IMR-90 (cell line): ENCODE results near the gene RBM5. TPM values are rescaled to one million over a fixed set of nuclear protein-coding genes. Genes with fewer than 3 reads are reported as not detected.

Experiments
- ATAC-seq: fragments of 200-7000 bp; cut with Tn5 transposase; 2 replicates; pipeline ENCODE4 v1.9.1; 2020; ENCODE audit warnings: low read depth, mild to moderate bottlenecking, moderate library complexity
- BruUV-seq: library from RNA; stranded (reverse); fragments of 400-500 nt; replicated peaks from 2 replicates; lab custom pipeline; 2021; lab: Mats Ljungman, UMichigan
- CTCF ChIA-PET: fragments of 300-600 bp; formaldehyde crosslinking; extraction: SDS; loops from one replicate; lab custom pipeline; 2021; ENCODE audit warnings: antibody characterized with exemption; lab: Yijun Ruan, JAX
- POLR2A ChIA-PET: fragments of 300-600 bp; sonication (Branson Sonifier 250); formaldehyde crosslinking; loops from one replicate; lab custom pipeline; 2022; ENCODE audit warnings: antibody characterized with exemption; ENCODE audit not compliant: unreplicated experiment; lab: Charles Lee
- DNase-seq: peaks from one replicate; pipeline ENCODE4 v3.0.0; 2013
- H2AFZ ChIP-seq: replicated peaks from 2 replicates; pipeline ENCODE3; 2013; ENCODE audit warnings: low read length, mild to moderate bottlenecking; ENCODE audit not compliant: poor library complexity
- H2AK5ac ChIP-seq: 2 replicates; pipeline ENCODE4 v1.6.1; 2013; ENCODE audit warnings: low read depth, low read length, inconsistent platforms
- H2AK9ac ChIP-seq: replicated peaks from 2 replicates; pipeline ENCODE3; 2013; ENCODE audit warnings: mild to moderate bottlenecking, low read depth, low read length, moderate library complexity; ENCODE audit not compliant: poor library complexity
- H2BK120ac ChIP-seq: 2 replicates; pipeline ENCODE4 v1.6.1; 2013; ENCODE audit warnings: low read depth, low read length, inconsistent platforms
- H2BK15ac ChIP-seq: 3 replicates; pipeline ENCODE4 v1.6.1; 2013; ENCODE audit warnings: low read depth, low read length, inconsistent platforms
- H2BK20ac ChIP-seq: 2 replicates; pipeline ENCODE4 v1.6.1; 2013; ENCODE audit warnings: low read depth, mild to moderate bottlenecking, inconsistent platforms, low read length, moderate library complexity
- H2BK5ac ChIP-seq: 2 replicates; pipeline ENCODE4 v1.6.1; 2013; ENCODE audit warnings: mild to moderate bottlenecking, low read depth, low read length, inconsistent platforms; ENCODE audit not compliant: poor library complexity, severe bottlenecking
- H3K14ac ChIP-seq: replicated peaks from 2 replicates; pipeline ENCODE4 v1.6.1; 2013; ENCODE audit warnings: low read depth, low read length, inconsistent platforms
- H3K18ac ChIP-seq: 2 replicates; pipeline ENCODE4 v1.6.1; 2013; ENCODE audit warnings: low read depth, low read length, control low read depth
- H3K23ac ChIP-seq: 2 replicates; pipeline ENCODE4 v1.6.1; 2013; ENCODE audit warnings: low read depth, low read length, inconsistent platforms
- H3K27ac ChIP-seq: 2 replicates; pipeline ENCODE4 v1.5.1; 2013; ENCODE audit warnings: mild to moderate bottlenecking, control low read depth, low read length; ENCODE audit not compliant: insufficient read depth
- H3K27me3 ChIP-seq: 2 replicates; pipeline ENCODE4 v1.6.1; 2013; ENCODE audit warnings: low read length; ENCODE audit not compliant: control insufficient read depth, insufficient read depth
- H3K36me3 ChIP-seq: 2 replicates; pipeline ENCODE4 v1.6.1; 2013; ENCODE audit warnings: low read length, mixed read lengths; ENCODE audit not compliant: control insufficient read depth, insufficient read depth
- H3K4ac ChIP-seq: 2 replicates; pipeline ENCODE4 v1.6.1; 2013; ENCODE audit warnings: low read depth, low read length, inconsistent platforms
- H3K4me1 ChIP-seq: 2 replicates; pipeline ENCODE4 v1.6.1; 2013; ENCODE audit warnings: low read length, mixed read lengths; ENCODE audit not compliant: control insufficient read depth, insufficient read depth
- H3K4me2 ChIP-seq: 2 replicates; pipeline ENCODE4 v1.6.1; 2013; ENCODE audit warnings: low read depth, mild to moderate bottlenecking, control low read depth, low read length, moderate library complexity
- H3K4me3 ChIP-seq: 2 replicates; pipeline ENCODE4 v1.5.1; 2013; ENCODE audit warnings: low read depth, mild to moderate bottlenecking, control low read depth, low read length, moderate library complexity; ENCODE audit not compliant: insufficient read depth
- H3K56ac ChIP-seq: 2 replicates; pipeline ENCODE4 v1.6.1; 2013; ENCODE audit warnings: low read length, inconsistent platforms; ENCODE audit not compliant: insufficient read depth; ENCODE audit errors: extremely low read depth
- H3K79me1 ChIP-seq, 2 experiments: 2 replicates each; pipeline ENCODE4 v1.6.1; 2013; ENCODE audit warnings: low read length in 2 of 2, inconsistent platforms in 1 of 2, low read depth in 1 of 2
- H3K9ac ChIP-seq: 2 replicates; pipeline ENCODE4 v1.6.1; 2013; ENCODE audit warnings: low read depth, low read length, control low read depth
- H3K9me1 ChIP-seq: 2 replicates; pipeline ENCODE4 v1.6.1; 2013; ENCODE audit warnings: low read length, inconsistent platforms; ENCODE audit not compliant: insufficient read depth
- H3K9me3 ChIP-seq: 2 replicates; pipeline ENCODE4 v1.6.1; 2013; ENCODE audit warnings: low read length; ENCODE audit not compliant: control insufficient read depth, insufficient read depth
- H4K20me1 ChIP-seq: 2 replicates; pipeline ENCODE4 v1.6.1; 2013; ENCODE audit warnings: low read length, inconsistent platforms; ENCODE audit not compliant: insufficient read depth
- H4K5ac ChIP-seq: 2 replicates; pipeline ENCODE4 v1.6.1; 2013; ENCODE audit warnings: mild to moderate bottlenecking, low read depth, low read length, control low read depth
- H4K8ac ChIP-seq, 2 experiments: 2 replicates each; pipeline ENCODE4 v1.6.1; 2013; ENCODE audit warnings: low read depth in 2 of 2, low read length in 2 of 2, control low read depth in 1 of 2, inconsistent platforms in 1 of 2
- H4K91ac ChIP-seq: 2 replicates; pipeline ENCODE4 v1.6.1; 2013; ENCODE audit warnings: low read depth, low read length, inconsistent platforms; ENCODE audit not compliant: insufficient read depth
- CEBPB ChIP-seq: IDR thresholded peaks from 2 replicates; pipeline ENCODE4 v1.6.1; 2012; ENCODE audit warnings: low read depth, low read length, improper control_type of control experiment
- CHD1 ChIP-seq: IDR thresholded peaks from 2 replicates; pipeline ENCODE4 v1.6.1; 2012; ENCODE audit warnings: low read depth, low read length, improper control_type of control experiment
- FOS ChIP-seq: fragments of 150-350 bp; IDR thresholded peaks from 2 replicates; pipeline ENCODE4 v1.6.1; 2016; ENCODE audit warnings: low read depth, low read length
- MAFK ChIP-seq: IDR thresholded peaks from 2 replicates; pipeline ENCODE4 v1.6.1; 2012; ENCODE audit warnings: low read depth, low read length, improper control_type of control experiment
- NFE2L2 ChIP-seq: fragments of 150-350 bp; IDR thresholded peaks from 2 replicates; pipeline ENCODE4 v1.6.1; 2016; ENCODE audit warnings: low read depth, mild to moderate bottlenecking, low read length
- WGBS, 2 experiments: methylation state at CpG; one replicate each; pipeline versions ENCODE4 v1.1.5 to v1.1.7; 2013; ENCODE audit warnings: missing lambda C conversion rate in 2 of 2; ENCODE audit not compliant: insufficient read length in 1 of 2; ENCODE audit errors: extremely low coverage in 2 of 2; 5-methylcytosine and 5-hydroxymethylcytosine counted together
- dilution Hi-C: fragments of 300-500 bp; cut with HindIII; formaldehyde crosslinking; loops from one replicate; pipeline ENCODE4 v1.14.3; 2018; ENCODE audit warnings: low sequenced_read_pairs; ENCODE audit not compliant: unreplicated experiment
- in situ Hi-C: fragments of 300-500 bp; cut with MboI; formaldehyde crosslinking; loops from 3 replicates; pipeline ENCODE4 v1.14.3; 2019; ENCODE audit warnings: low sequenced_read_pairs, inconsistent platforms, mixed read lengths
- intact Hi-C: fragments of 100-400 bp; cut with micrococcal nuclease; formaldehyde crosslinking; loops from 2 replicates; pipeline ENCODE4 v1.10.0; 2022
- polyA plus RNA-seq, 3 experiments: library from polyadenylated mRNA; depleted of rRNA; stranded (reverse); fragments of >200 nt; gene quantifications; 2 replicates each; pipeline ENCODE4 v1.2.3, GENCODE V29; 2012; ENCODE audit warnings: low replicate concordance in 1 of 3
- total RNA-seq: library from RNA; depleted of rRNA; stranded (reverse); fragments of >200 nt; gene quantifications from 2 replicates; pipeline ENCODE4 v1.2.3, GENCODE V29; 2012
- TF ChIP-seq, protein P1 (sequence below): fragments of 150-350 bp; IDR thresholded peaks from 2 replicates; pipeline ENCODE4 v1.6.1; 2017; ENCODE audit warnings: mild to moderate bottlenecking, antibody characterized with exemption, low read length, low read depth

The RBM5 gene
- total and polyA plus RNA-seq, 2 of the 4 experiments (the other 2 are of a cell fraction): 121 to 155 TPM

DNA sequence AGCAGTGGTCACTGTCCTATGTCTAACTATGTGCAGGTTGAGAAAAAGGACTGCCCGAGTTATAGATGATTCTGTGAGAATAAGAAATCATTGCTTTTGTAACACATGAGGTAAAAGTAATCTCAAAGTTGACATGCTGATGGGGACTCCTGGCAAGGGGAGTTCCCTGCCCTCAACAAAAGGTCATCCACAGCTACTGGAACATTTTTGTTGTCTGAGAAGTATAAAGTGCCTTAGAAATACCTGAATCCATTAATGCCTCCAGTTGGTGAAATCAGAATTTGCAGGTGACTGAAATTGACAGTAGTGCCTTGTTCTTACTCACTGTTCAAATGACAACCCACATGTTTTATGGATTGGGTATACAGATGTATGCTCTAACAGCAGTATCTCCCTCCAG is 43.7 kb upstream of the RBM5 start:
- H3K23ac ChIP-seq: no peak overlapping the region
- no peak overlapping the region for H4K5ac ChIP-seq
- no peak overlapping the region for H3K4me2 ChIP-seq
- H4K91ac ChIP-seq: no peak overlapping the region
- H3K4ac ChIP-seq: no peak overlapping the region
- WGBS, 2 experiments: no CpG with 5 or more reads among the region's 1 CpG
- H2AK5ac ChIP-seq: no peak overlapping the region
- dilution Hi-C loops (no loop called here), in situ Hi-C loops (no loop called here), intact Hi-C loops (no loop called here)
- H3K36me3 ChIP-seq: peaks cover 19% of the 10 kb centered on the region
- H2AFZ ChIP-seq: no peak overlapping the region
- no peak overlapping the region for H3K14ac ChIP-seq
- no peak overlapping the region for H2BK20ac ChIP-seq
- ATAC-seq (no peak), DNase-seq (no peak)
- H3K18ac ChIP-seq: no peak overlapping the region
- H2BK120ac ChIP-seq: no peak overlapping the region
- H3K9me1 ChIP-seq: peaks cover 3% of the 10 kb centered on the region; the same call in 1 of the 2 replicates
- H3K79me1 ChIP-seq: peaks cover 17 to 49% of the 10 kb centered on the region in 2 experiments; a peak in 3 of 4 replicates
- H3K9ac ChIP-seq: no peak overlapping the region
- H2BK5ac ChIP-seq: no peak overlapping the region
- BruUV-seq: no TSS peak
- no peak overlapping the region for H4K8ac ChIP-seq
- H3K56ac ChIP-seq: no peak overlapping the region
- H3K27me3 ChIP-seq: no peaks in the 10 kb centered on the region
- ChIA-PET CTCF (no interaction called here), POLR2A (interaction anchor here (0.5 kb wide), 1 partner anchor 133 kb away, joined by 4 read pairs; no protein-coding TSS in a partner anchor)
- no peak overlapping the region for H3K4me3 ChIP-seq
- no peaks in the 10 kb centered on the region for H3K9me3 ChIP-seq
- TF ChIP-seq NFE2L2 (no peak), CEBPB (no peak), FOS (no peak), CHD1 (no peak), MAFK (no peak)
- TF ChIP-seq, protein P1, sequence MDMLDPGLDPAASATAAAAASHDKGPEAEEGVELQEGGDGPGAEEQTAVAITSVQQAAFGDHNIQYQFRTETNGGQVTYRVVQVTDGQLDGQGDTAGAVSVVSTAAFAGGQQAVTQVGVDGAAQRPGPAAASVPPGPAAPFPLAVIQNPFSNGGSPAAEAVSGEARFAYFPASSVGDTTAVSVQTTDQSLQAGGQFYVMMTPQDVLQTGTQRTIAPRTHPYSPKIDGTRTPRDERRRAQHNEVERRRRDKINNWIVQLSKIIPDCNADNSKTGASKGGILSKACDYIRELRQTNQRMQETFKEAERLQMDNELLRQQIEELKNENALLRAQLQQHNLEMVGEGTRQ: no peak
- no peak overlapping the region for H2AK9ac ChIP-seq
- H3K27ac ChIP-seq: no peak overlapping the region
- H4K20me1 ChIP-seq: no peaks in the 10 kb centered on the region
- peaks cover 4% of the 10 kb centered on the region for H3K4me1 ChIP-seq
- no peak overlapping the region for H2BK15ac ChIP-seq
